ENCODE data around the gene FGF18. TPM values are rescaled to one million over a fixed set of nuclear protein-coding genes. Genes with fewer than 3 reads are reported as not detected.

The FGF18 gene
- total and polyA plus RNA-seq, 10 of the 15 experiments (the other 5 are each of a cell fraction or from before 2014, with no cell fraction given), result 0.03 to 0.10 (median 0.06) TPM; not detected in 5

DNA sequence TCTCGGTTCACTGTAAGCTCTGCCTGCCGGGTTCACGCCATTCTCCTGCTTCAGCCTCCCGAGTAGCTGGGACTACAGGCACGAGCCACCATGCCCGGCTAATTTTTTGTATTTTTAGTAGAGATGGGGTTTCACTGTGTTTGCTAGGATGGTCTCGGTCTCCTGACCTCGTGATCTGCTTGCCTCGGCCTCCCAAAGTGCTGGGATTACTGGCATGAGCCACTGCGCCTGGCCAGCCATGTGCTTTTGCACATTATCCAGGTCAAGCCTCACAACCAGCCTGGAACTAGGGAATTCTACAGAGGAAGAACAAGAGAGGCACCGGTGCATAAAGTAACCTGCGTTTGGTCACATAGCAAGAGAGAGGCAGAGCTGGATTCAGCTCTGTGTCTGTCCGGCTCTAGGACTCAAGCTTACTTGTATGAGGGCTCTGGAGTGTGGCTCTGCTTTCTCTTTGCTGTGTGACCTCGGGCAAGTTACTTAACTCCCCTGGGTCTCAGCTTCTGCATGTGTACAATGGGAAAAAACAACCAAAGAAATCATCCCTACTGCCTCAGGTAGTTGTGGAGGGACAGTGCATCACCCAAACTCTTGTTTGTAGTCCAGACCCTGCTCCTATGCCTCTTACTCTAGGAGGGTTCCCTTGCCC, 6.3 kb downstream of the FGF18 start (continued):
- TF ChIP-seq, protein P1, sequence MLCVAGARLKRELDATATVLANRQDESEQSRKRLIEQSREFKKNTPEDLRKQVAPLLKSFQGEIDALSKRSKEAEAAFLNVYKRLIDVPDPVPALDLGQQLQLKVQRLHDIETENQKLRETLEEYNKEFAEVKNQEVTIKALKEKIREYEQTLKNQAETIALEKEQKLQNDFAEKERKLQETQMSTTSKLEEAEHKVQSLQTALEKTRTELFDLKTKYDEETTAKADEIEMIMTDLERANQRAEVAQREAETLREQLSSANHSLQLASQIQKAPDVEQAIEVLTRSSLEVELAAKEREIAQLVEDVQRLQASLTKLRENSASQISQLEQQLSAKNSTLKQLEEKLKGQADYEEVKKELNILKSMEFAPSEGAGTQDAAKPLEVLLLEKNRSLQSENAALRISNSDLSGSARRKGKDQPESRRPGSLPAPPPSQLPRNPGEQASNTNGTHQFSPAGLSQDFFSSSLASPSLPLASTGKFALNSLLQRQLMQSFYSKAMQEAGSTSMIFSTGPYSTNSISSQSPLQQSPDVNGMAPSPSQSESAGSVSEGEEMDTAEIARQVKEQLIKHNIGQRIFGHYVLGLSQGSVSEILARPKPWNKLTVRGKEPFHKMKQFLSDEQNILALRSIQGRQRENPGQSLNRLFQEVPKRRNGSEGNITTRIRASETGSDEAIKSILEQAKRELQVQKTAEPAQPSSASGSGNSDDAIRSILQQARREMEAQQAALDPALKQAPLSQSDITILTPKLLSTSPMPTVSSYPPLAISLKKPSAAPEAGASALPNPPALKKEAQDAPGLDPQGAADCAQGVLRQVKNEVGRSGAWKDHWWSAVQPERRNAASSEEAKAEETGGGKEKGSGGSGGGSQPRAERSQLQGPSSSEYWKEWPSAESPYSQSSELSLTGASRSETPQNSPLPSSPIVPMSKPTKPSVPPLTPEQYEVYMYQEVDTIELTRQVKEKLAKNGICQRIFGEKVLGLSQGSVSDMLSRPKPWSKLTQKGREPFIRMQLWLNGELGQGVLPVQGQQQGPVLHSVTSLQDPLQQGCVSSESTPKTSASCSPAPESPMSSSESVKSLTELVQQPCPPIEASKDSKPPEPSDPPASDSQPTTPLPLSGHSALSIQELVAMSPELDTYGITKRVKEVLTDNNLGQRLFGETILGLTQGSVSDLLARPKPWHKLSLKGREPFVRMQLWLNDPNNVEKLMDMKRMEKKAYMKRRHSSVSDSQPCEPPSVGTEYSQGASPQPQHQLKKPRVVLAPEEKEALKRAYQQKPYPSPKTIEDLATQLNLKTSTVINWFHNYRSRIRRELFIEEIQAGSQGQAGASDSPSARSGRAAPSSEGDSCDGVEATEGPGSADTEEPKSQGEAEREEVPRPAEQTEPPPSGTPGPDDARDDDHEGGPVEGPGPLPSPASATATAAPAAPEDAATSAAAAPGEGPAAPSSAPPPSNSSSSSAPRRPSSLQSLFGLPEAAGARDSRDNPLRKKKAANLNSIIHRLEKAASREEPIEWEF (IDR thresholded peaks at IDR 0.05; ENCODE audit: insufficient replicate concordance, low read depth, low read length), result no peak

DNA sequence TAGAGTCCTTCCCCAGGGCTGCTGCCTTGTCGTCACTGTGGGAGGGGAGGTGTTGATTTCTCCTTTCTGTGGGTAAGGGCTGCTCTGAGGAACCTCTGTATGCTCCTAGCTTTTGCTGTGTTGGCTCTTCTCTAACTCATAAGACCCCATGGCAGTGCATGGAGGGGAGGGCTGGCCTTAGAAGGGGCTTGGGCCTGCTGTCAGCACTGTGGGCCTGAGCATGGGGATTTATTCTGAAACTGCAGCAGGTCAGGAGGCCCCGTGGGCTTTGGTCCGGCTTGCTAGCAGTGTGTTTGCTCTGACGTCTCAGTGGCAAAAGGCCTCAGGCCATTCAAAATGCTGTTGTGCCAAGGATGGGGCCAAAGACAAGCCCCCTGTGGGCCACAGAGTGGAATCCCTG, 6.8 kb downstream of the FGF18 start:
- TF ChIP-seq TCF12 (IDR thresholded peaks at IDR 0.05; ENCODE audit: low read depth, low read length) (no peak), JUND (IDR thresholded peaks at IDR 0.05; ENCODE audit: low read depth, low read length) (no peak), HDGF (IDR thresholded peaks at IDR 0.05) (no peak), HDAC2 (IDR thresholded peaks at IDR 0.05) (no peak)
- TF ChIP-seq, protein P2, sequence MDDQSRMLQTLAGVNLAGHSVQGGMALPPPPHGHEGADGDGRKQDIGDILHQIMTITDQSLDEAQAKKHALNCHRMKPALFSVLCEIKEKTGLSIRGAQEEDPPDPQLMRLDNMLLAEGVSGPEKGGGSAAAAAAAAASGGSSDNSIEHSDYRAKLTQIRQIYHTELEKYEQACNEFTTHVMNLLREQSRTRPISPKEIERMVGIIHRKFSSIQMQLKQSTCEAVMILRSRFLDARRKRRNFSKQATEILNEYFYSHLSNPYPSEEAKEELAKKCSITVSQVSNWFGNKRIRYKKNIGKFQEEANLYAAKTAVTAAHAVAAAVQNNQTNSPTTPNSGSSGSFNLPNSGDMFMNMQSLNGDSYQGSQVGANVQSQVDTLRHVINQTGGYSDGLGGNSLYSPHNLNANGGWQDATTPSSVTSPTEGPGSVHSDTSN (IDR thresholded peaks at IDR 0.05; ENCODE audit: insufficient replicate concordance, low read depth, low read length), result no peak
- TF ChIP-seq, protein P3, sequence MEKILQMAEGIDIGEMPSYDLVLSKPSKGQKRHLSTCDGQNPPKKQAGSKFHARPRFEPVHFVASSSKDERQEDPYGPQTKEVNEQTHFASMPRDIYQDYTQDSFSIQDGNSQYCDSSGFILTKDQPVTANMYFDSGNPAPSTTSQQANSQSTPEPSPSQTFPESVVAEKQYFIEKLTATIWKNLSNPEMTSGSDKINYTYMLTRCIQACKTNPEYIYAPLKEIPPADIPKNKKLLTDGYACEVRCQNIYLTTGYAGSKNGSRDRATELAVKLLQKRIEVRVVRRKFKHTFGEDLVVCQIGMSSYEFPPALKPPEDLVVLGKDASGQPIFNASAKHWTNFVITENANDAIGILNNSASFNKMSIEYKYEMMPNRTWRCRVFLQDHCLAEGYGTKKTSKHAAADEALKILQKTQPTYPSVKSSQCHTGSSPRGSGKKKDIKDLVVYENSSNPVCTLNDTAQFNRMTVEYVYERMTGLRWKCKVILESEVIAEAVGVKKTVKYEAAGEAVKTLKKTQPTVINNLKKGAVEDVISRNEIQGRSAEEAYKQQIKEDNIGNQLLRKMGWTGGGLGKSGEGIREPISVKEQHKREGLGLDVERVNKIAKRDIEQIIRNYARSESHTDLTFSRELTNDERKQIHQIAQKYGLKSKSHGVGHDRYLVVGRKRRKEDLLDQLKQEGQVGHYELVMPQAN (conservative IDR thresholded peaks at IDR 0.05), result no peak
- no peak overlapping the region for H3K4me2 ChIP-seq (ENCODE audit: control insufficient read depth, insufficient read depth)
- H3K4me3 ChIP-seq, result no peak overlapping the region
- H3K27ac ChIP-seq (ENCODE audit: control insufficient read depth, insufficient read depth), result no peak overlapping the region
- H3K9me3 ChIP-seq (replicated peaks; ENCODE audit: control insufficient read depth, insufficient read depth, low read length), result no peaks in the 10 kb centered on the region
- ChIA-PET CTCF (no interaction called here), SMC1A (ENCODE audit: uncharacterized antibody, unreplicated experiment) (interaction anchor here (0.6 kb wide), 1 partner anchor 531 kb away, joined by 3 read pairs; no protein-coding TSS in a partner anchor), RAD21 (ENCODE audit: unreplicated experiment) (no interaction called here), POLR2A (no interaction called here)
- no peak for DNase-seq (ENCODE audit: low read depth, low spot score)
- in situ Hi-C loops (cut with MboI), result no loop called here
- H3K4me1 ChIP-seq (ENCODE audit: control insufficient read depth, insufficient read depth, low read length), result no peaks in the 10 kb centered on the region
- H3K27me3 ChIP-seq (replicated peaks in 1 of 2; ENCODE audit: control insufficient read depth in 2 of 2, insufficient read depth in 2 of 2, low read length in 1 of 2), result no peaks in the 10 kb centered on the region
- no peak overlapping the region for H3K9ac ChIP-seq (ENCODE audit: control insufficient read depth, insufficient read depth, low read length)
- 24% methylated on average over 4 of the region's 4 CpGs for WGBS (ENCODE audit: insufficient coverage, insufficient replicate concordance, low lambda C conversion rate, missing lambda C conversion rate)
- intact Hi-C loops (cut with micrococcal nuclease; ENCODE audit: unreplicated experiment), result loop anchor here (10.0 kb wide), 1 partner anchor 179 kb away; no protein-coding TSS in a partner anchor
- BruUV-seq (replicated peaks), result no TSS peak
- no peaks in the 10 kb centered on the region for H3K36me3 ChIP-seq (ENCODE audit: control insufficient read depth in 2 of 2, insufficient read depth in 2 of 2, low read length in 1 of 2)
- ATAC-seq, result no peak
- no peaks in the 10 kb centered on the region for H3K79me2 ChIP-seq (ENCODE audit: control insufficient read depth, insufficient read depth, low read length)
- no peak overlapping the region for H2AFZ ChIP-seq (ENCODE audit: control insufficient read depth, low read depth, low read length)
- H4K20me1 ChIP-seq (ENCODE audit: control insufficient read depth, insufficient read depth), result no peaks in the 10 kb centered on the region
- FAIRE-seq, result no peak
